GM12892 (cell line): ENCODE results near the gene CD80.
A peak's percentile ranks its signal among the peaks of the same experiment; 100 is the strongest.

Experiments used
- DNase-seq: peaks from one replicate; pipeline ENCODE4 v3.0.0; 2011; ENCODE audit not compliant: insufficient read length
- FAIRE-seq: peaks from 2 replicates; lab custom pipeline; 2011; peaks lifted over from hg19 to GRCh38; lab: Jason Lieb, UNC
- POLR2A ChIP-seq: IDR thresholded peaks from 2 replicates; pipeline ENCODE4 v1.6.1; 2011; ENCODE audit warnings: low read depth, low read length, control low read depth
- POLR2AphosphoS5 ChIP-seq: IDR thresholded peaks from 2 replicates; pipeline ENCODE4 v1.6.1; 2011; ENCODE audit warnings: low read depth, low read length, control low read depth
- TAF1 ChIP-seq: IDR thresholded peaks from 2 replicates; pipeline ENCODE4 v1.6.1; 2011; ENCODE audit warnings: low read depth, mild to moderate bottlenecking, control low read depth, low read length, borderline replicate concordance

Gene CD80

DNA sequence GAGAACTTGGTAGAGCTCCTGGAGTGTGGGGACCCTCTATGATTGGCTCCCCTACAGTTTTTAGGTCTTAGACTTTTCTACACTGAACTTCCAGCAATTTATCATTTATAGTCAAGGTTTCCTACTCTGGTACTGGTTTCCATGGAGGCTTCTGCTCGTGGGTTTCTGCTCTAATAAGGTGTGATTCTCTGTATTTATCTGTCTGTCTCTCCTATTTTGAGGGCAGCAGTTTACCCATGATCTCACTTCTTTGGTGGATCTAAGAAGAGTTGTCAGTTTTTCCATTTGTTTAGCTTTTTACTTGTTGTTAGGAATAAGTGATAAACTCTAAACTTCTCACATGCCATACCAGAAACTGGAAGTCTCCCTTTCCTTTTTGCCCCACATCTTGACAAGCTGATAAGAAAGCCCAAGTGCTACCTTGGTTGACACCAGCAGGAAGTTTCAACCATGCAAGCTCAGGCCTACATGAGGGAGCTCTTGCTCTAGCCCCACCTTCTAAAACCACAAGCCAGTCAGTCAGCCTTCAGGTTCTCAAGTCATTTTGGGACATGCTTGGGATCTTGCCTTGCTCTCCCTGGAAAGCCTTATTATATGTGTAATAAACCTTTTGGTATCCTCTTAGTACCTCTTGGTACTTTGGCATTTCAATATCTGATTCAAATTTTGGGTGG, 51.1 kb downstream of the CD80 start:
- TF ChIP-seq POLR2A: no peak
- TF ChIP-seq TAF1: no peak
- no peak for TF ChIP-seq POLR2AphosphoS5
- no peak for DNase-seq
- peak; percentile 69 for FAIRE-seq

DNA sequence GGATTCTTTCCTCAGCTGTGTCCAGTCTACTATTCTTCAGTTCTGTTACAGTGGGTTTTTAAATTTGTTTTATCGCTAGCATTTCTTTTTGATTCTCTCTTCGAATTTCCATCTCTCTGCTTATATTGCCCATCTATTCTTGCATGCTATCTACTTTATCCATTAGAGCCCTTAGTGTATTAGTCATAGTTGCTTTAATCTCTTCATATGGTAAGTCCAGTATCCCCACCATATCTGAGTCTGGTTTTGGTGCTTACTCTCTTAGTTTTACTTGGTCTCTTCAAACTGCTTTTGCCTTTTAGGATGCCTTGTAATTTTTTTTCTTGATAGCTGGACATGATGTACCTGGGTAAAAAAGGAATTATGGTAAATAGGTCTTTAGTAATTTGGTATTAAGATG, 52.0 kb downstream of the CD80 start:
- TF ChIP-seq POLR2AphosphoS5: no peak
- no peak for TF ChIP-seq TAF1
- TF ChIP-seq POLR2A: no peak
- no peak for FAIRE-seq
- DNase-seq: no peak

DNA sequence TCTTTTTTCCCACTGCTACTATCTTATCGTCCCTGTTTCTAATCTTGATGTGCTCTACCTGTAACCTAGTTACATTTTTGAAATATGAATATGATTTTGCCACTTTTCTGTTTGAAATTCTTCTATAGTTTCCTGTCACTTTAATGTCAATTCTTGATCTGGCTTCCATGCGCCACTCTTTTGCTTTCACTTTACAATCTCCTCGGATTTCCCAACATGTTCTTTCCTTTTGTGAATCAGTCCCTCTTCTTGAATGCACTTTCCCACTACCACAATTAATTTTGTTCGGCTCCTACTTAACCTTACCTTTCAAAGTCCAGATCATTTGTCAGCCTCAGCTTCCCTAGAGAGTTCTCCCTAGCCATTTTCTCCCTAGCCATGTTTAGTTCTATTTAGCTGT, 52.8 kb downstream of the CD80 start:
- TF ChIP-seq POLR2A (no peak), TAF1 (no peak), POLR2AphosphoS5 (no peak)
- no peak for DNase-seq
- FAIRE-seq: peak; percentile 14

DNA sequence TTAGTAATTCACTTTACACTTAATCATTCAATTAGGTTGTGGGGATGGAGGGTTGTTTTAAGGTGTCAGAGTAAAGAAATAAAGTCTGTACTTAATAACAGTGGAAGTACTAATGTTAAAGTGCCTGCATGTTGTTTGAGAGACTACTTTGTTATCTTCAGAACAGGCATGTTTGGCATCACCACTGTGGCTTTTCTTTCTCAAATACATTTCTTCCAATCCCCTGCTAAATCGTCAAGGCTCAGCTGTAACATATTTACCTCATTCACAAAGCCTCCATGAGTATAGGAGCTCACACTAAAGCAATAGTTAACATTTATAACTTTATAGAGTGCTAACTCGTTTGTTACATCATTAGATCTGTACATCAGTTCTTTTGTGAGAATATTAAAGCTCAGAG, 58.5 kb downstream of the CD80 start:
- FAIRE-seq: no peak
- no peak for TF ChIP-seq POLR2A
- no peak for TF ChIP-seq TAF1
- no peak for TF ChIP-seq POLR2AphosphoS5
- no peak for DNase-seq

DNA sequence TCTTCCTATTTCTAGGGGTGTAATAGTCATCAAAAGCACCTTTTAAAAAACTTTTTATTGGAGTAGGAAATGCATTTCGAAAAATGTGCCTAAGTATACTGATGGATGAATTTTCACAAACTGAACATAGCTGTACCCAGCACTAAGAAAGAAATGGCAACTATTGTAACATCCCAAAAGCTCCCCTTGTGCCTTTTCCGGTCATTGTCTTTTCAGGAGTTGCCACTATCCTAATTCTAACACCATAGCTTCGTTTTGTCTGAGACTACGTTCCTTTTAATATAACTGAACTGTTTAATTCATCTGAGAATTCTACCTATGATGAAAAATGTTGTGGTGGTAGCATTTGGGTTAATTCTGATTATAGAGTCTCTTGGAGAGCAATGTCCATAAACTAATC, 59.1 kb downstream of the CD80 start:
- DNase-seq (no peak), FAIRE-seq (no peak)
- TF ChIP-seq TAF1 (no peak), POLR2AphosphoS5 (no peak), POLR2A (no peak)

DNA sequence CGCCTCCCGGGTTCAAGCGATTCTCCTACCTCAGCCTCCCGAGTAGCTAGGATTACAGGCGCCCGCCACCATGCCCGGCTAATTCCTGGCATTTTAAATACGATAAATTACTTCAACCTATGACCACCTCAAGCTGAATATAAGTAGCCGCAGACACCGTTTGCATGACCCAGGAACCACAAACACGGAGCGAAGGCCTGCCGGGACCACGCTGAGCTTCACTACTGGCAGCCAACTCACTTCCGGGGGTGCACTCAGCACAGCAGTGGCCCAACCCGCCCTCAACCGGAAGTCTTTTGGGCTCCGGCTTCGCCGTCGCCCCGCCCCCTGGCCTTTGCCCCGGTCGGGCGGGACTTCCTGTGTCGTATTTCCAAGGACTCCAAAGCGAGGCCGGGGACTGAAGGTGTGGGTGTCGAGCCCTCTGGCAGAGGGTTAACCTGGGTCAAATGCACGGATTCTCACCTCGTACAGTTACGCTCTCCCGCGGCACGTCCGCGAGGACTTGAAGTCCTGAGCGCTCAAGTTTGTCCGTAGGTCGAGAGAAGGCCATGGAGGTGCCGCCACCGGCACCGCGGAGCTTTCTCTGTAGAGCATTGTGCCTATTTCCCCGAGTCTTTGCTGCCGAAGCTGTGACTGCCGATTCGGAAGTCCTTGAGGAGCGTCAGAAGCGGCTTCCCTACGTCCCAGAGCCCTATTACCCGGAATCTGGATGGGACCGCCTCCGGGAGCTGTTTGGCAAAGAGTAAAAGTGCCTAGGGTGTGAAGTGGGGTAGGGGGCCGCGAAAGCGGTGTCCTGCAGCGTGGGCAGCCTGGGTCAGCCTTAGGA, 61.0 kb downstream of the CD80 start, which contains the start of gene TIMMDC1:
Gene TIMMDC1 (plus strand): TSS at position 362 of the 826 bp plus-strand sequence. CDS start 187 bp downstream, at position 549.
- FAIRE-seq (peak; percentile 97), DNase-seq (peak; percentile 92)
- TF ChIP-seq POLR2AphosphoS5 (peak; percentile 96), POLR2A (peak; percentile 91), TAF1 (peak; percentile 89)

DNA sequence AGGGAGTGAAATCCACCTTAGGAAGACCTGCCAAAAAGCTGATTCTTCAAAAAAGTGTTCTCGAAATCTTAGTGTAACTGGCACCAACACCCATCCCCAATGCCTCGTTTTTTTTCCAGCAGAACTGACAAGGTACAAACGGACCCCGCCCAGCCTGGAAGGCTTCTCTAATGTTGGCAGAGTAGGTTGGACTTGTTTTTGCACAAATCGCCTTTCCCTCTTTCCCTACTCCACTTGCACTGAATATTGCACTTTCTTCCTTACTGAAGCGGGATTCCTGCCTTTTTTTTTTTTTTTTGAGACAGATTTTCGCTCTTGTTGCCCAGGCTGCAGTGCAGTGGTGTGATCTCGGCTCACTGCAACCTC, 61.6 kb downstream of the CD80 start:
- FAIRE-seq: no peak
- TF ChIP-seq TAF1 (no peak), POLR2AphosphoS5 (no peak), POLR2A (no peak)
- DNase-seq: no peak

DNA sequence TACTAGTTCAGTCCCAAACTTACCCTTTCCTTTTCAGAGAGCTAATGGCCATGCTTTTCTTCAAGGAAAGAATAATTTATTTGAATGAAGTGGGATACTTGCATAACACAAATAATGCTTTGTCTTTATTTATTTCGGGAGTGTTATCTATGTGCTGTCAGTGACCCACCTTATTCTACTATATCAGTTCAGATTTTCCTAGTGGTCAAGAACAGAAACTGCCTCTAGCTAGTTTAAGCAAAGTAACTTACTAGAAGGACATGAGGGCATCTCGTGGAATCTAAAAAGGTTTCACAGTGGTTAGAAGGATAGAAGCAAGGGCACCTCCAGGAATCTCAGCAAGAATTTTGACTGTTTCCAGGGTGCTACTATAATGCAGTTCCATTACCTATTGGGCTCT, 64.8 kb downstream of the CD80 start:
- TF ChIP-seq POLR2AphosphoS5 (no peak), POLR2A (no peak), TAF1 (no peak)
- DNase-seq (no peak), FAIRE-seq (no peak)

DNA sequence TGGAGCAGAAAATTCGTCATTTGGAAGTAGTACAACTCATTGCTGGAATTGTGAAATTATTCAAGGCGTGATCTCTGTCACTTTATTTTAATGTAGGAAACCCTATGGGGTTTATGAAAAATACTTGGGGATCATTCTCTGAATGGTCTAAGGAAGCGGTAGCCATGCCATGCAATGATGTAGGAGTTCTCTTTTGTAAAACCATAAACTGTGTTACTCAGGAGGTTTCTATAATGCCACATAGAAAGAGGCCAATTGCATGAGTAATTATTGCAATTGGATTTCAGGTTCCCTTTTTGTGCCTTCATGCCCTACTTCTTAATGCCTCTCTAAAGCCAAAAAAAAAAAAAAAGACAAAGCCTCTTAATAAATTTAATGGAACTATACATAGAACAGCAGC, 66.6 kb downstream of the CD80 start:
- DNase-seq: no peak
- FAIRE-seq: no peak
- TF ChIP-seq TAF1 (no peak), POLR2A (no peak), POLR2AphosphoS5 (no peak)

DNA sequence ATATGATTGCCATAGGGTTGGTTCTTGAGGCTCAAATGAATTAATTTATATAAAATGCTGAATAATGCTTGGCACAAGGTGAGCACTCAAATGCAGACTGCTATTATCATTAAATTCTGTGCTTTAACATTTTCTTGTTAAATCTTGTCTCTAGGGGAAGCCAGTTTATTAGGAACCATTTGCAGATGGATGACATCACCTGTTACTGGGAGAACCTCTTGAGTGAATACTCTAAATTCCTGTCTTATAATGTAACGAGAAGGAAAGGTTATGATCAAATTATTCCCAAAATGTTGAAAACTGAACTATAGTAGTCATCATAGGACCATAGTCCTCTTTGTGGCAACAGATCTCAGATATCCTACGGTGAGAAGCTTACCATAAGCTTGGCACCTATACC, 67.3 kb downstream of the CD80 start:
- TF ChIP-seq POLR2A (no peak), POLR2AphosphoS5 (no peak), TAF1 (no peak)
- FAIRE-seq (no peak), DNase-seq (no peak)

DNA sequence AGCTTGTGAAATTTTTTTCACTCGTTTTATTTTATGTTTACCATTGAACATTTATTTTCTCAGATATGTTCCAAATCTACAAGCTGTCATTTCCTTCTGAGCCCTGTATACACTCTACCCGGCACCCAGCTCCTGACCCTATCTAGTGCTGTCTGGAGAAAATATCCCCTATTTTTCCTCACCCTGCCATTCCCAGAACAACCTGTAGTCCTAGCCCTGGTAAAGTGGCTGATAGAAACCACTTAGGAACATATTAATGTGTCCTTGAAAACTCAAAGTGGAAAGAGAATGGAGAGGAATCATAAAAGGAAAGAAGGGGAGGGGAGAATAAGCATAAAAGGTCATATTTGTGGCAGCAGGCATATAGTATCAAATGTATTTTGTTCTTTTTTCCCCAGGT, 69.3 kb downstream of the CD80 start:
- FAIRE-seq (no peak), DNase-seq (no peak)
- no peak for TF ChIP-seq TAF1
- TF ChIP-seq POLR2AphosphoS5: no peak
- TF ChIP-seq POLR2A: no peak

DNA sequence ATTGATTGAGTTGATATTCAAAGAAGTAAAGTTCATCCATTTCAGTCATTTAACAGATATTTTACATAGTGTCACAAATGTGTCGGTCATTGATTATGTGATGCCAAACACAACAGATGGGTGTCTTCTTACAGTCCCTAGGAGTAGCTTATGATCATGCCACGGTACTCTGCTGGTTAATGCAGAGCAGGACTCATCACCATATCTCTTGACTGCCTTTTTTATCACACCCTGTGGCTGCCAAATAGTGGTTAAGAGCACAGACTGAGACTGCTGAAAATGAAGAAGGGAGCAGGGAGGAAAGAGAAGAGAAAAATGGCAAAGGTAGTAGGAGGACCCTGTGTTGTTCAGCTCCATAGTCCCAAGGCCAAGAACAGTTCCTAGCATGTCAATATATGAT, 73.9 kb downstream of the CD80 start:
- no peak for DNase-seq
- FAIRE-seq: no peak
- TF ChIP-seq POLR2AphosphoS5: no peak
- TF ChIP-seq POLR2A: no peak
- no peak for TF ChIP-seq TAF1
